Retinal pigment epithelial cell (primary cell): ENCODE measurements around the gene NANOS3.
A peak's percentile ranks its signal among the peaks of the same experiment; 100 is the strongest.

Experiments used
- DNase-seq: peaks from one replicate; pipeline ENCODE4 v3.0.0-alpha.2; 2010; ENCODE audit warnings: low read depth
- H3K4me3 ChIP-seq: 2 replicates; pipeline ENCODE4 v1.5.1; 2011; ENCODE audit warnings: mild to moderate bottlenecking, low read length, control low read depth, moderate library complexity
- CTCF ChIP-seq: conservative IDR thresholded peaks from 2 replicates; pipeline ENCODE4 v1.5.1; 2011; ENCODE audit warnings: low read depth, low read length, control low read depth, inconsistent platforms

The NANOS3 gene

GRCh38 chr19:13906521-13906904 is 29.6 kb downstream of the NANOS3 start:
- no peak for DNase-seq
- H3K4me3 ChIP-seq: peak overlapping the region; percentile 74
- TF ChIP-seq CTCF: no peak

- no peak for DNase-seq
- H3K4me3 ChIP-seq: peak overlapping the region; percentile 74
- no peak for TF ChIP-seq CTCF
Measured at GRCh38 chr19:13906910-13907309, 30.0 kb downstream of the NANOS3 start.

GRCh38 chr19:13908674-13909073 is 31.7 kb downstream of the NANOS3 start:
- TF ChIP-seq CTCF: no peak
- no peak overlapping the region for H3K4me3 ChIP-seq
- no peak for DNase-seq

- H3K4me3 ChIP-seq: no peak overlapping the region
- no peak for TF ChIP-seq CTCF
- no peak for DNase-seq
Measured at GRCh38 chr19:13909430-13909829, 32.5 kb downstream of the NANOS3 start.

GRCh38 chr19:13913352-13913751 is 36.4 kb downstream of the NANOS3 start:
- no peak for DNase-seq

GRCh38 chr19:13914777-13915176 is 37.8 kb downstream of the NANOS3 start:
- no peak for TF ChIP-seq CTCF
- no peak for DNase-seq
- no peak overlapping the region for H3K4me3 ChIP-seq

More at GRCh38 chr19:13913352-13913751, 36.4 kb downstream of the NANOS3 start:
- no peak overlapping the region for H3K4me3 ChIP-seq
- TF ChIP-seq CTCF: no peak

- no peak for TF ChIP-seq CTCF
- no peak overlapping the region for H3K4me3 ChIP-seq
Measured at GRCh38 chr19:13917888-13918406, 41.0 kb downstream of the NANOS3 start.

More at GRCh38 chr19:13917888-13918406, 41.0 kb downstream of the NANOS3 start:
- no peak for DNase-seq
